Stimulated activated naive CD8-positive, alpha-beta T cell treated with anti-CD3 and anti-CD28 coated beads, Interleukin-15, amount 100 ng/mL, for 72 hours (primary cell): ENCODE results near the gene PDZD8.

Source experiments
- ATAC-seq: fragments of 150-1000 bp; cut with Tn5 transposase; 2 replicates; pipeline ENCODE4 v1.10.0; 2021; ENCODE audit warnings: mild to moderate bottlenecking, moderate library complexity
- DNase-seq, 2 donors: peaks; one replicate each; pipeline ENCODE4 v3.0.0; 2021 to 2022
- H3K27ac Mint-ChIP-seq, 2 donors: one replicate each; pipeline ENCODE4 v1.8.0; 2022; ENCODE audit warnings: mild to moderate bottlenecking in 2 of 2, mixed read lengths in 2 of 2, moderate library complexity in 2 of 2
- H3K27me3 Mint-ChIP-seq: one replicate; pipeline ENCODE4 v1.8.0; 2022; ENCODE audit warnings: mixed read lengths
- H3K4me1 Mint-ChIP-seq: one replicate; pipeline ENCODE4 v1.8.0; 2022; ENCODE audit warnings: mild to moderate bottlenecking, mixed read lengths
- H3K4me3 Mint-ChIP-seq, 2 donors: one replicate each; pipeline ENCODE4 v1.8.0; 2022; ENCODE audit warnings: mild to moderate bottlenecking in 2 of 2, mixed read lengths in 2 of 2, moderate library complexity in 1 of 2
- H3K9me3 Mint-ChIP-seq, 2 donors: one replicate each; pipeline ENCODE4 v1.8.0; 2022; ENCODE audit warnings: mixed read lengths in 2 of 2

Gene PDZD8

GRCh38 chr10:117375360-117376178, at the start of gene PDZD8:
TSS of gene PDZD8 (minus strand) at chr10:117375440. CDS start at chr10:117375227, 213 bp downstream.
- Mint-ChIP-seq H3K27ac (peak within 1 kb of the TSS; percentile 93 to 95), H3K4me1 (peaks cover 28% of the 10 kb centered on the region), H3K9me3 (no peaks in the 10 kb centered on the region), H3K27me3 (peaks cover 33% of the 10 kb centered on the region), H3K4me3 (peak within 1 kb of the TSS; percentile 93 to 97)
- peak; percentile 87 to 88 for DNase-seq
- peak; percentile 90 for ATAC-seq

GRCh38 chr10:117424171-117424570, 48.9 kb upstream of the PDZD8 start:
- no peaks in the 10 kb centered on the region for H3K27me3 Mint-ChIP-seq
- no peak overlapping the region for H3K4me3 Mint-ChIP-seq
- H3K9me3 Mint-ChIP-seq: no peaks in the 10 kb centered on the region
- DNase-seq: no peak
- no peak overlapping the region for H3K27ac Mint-ChIP-seq
- ATAC-seq: no peak
- H3K4me1 Mint-ChIP-seq: no peaks in the 10 kb centered on the region

GRCh38 chr10:117421985-117422384, 46.7 kb upstream of the PDZD8 start:
- no peaks in the 10 kb centered on the region for H3K4me1 Mint-ChIP-seq
- no peaks in the 10 kb centered on the region for H3K9me3 Mint-ChIP-seq
- ATAC-seq (no peak), DNase-seq (no peak)
- H3K4me3 Mint-ChIP-seq: no peak overlapping the region
- H3K27me3 Mint-ChIP-seq: no peaks in the 10 kb centered on the region
- no peak overlapping the region for H3K27ac Mint-ChIP-seq

GRCh38 chr10:117420768-117421167, 45.5 kb upstream of the PDZD8 start:
- Mint-ChIP-seq H3K27me3 (no peaks in the 10 kb centered on the region), H3K4me1 (no peaks in the 10 kb centered on the region), H3K9me3 (no peaks in the 10 kb centered on the region), H3K4me3 (no peak overlapping the region), H3K27ac (no peak overlapping the region)
- no peak for DNase-seq
- ATAC-seq: no peak

- Mint-ChIP-seq H3K9me3 (no peaks in the 10 kb centered on the region), H3K4me1 (no peaks in the 10 kb centered on the region), H3K27ac (no peak overlapping the region), H3K4me3 (no peak overlapping the region), H3K27me3 (no peaks in the 10 kb centered on the region)
- ATAC-seq: no peak
- no peak for DNase-seq
These were observed 44.7 kb upstream of the PDZD8 start for GRCh38 chr10:117419921-117420320.

GRCh38 chr10:117419159-117419558, 43.9 kb upstream of the PDZD8 start:
- Mint-ChIP-seq H3K4me1 (no peaks in the 10 kb centered on the region), H3K27ac (no peak overlapping the region), H3K4me3 (no peak overlapping the region), H3K9me3 (no peaks in the 10 kb centered on the region), H3K27me3 (no peaks in the 10 kb centered on the region)
- no peak for ATAC-seq
- DNase-seq: no peak

GRCh38 chr10:117418121-117418520, 42.9 kb upstream of the PDZD8 start:
- Mint-ChIP-seq H3K4me1 (no peaks in the 10 kb centered on the region), H3K27me3 (peaks cover 4% of the 10 kb centered on the region), H3K4me3 (no peak overlapping the region), H3K9me3 (no peaks in the 10 kb centered on the region), H3K27ac (no peak overlapping the region)
- DNase-seq (no peak), ATAC-seq (no peak)

- H3K4me3 Mint-ChIP-seq: no peak overlapping the region
- H3K9me3 Mint-ChIP-seq: no peaks in the 10 kb centered on the region
- no peak overlapping the region for H3K27ac Mint-ChIP-seq
- DNase-seq (no peak), ATAC-seq (no peak)
- H3K4me1 Mint-ChIP-seq: no peaks in the 10 kb centered on the region
- peaks cover 6% of the 10 kb centered on the region for H3K27me3 Mint-ChIP-seq
These were observed 42.0 kb upstream of the PDZD8 start for GRCh38 chr10:117417196-117417595.

GRCh38 chr10:117413928-117414618, 38.8 kb upstream of the PDZD8 start:
- Mint-ChIP-seq H3K9me3 (no peaks in the 10 kb centered on the region), H3K4me1 (no peaks in the 10 kb centered on the region), H3K27ac (no peak overlapping the region), H3K4me3 (no peak overlapping the region), H3K27me3 (peaks cover 6% of the 10 kb centered on the region)
- DNase-seq (no peak), ATAC-seq (no peak)

GRCh38 chr10:117412469-117413010, 37.3 kb upstream of the PDZD8 start:
- Mint-ChIP-seq H3K9me3 (no peaks in the 10 kb centered on the region), H3K4me1 (no peaks in the 10 kb centered on the region)

GRCh38 chr10:117411479-117412399, 36.5 kb upstream of the PDZD8 start:
- peaks cover 6% of the 10 kb centered on the region for H3K27me3 Mint-ChIP-seq
- H3K4me1 Mint-ChIP-seq: no peaks in the 10 kb centered on the region
- no peak overlapping the region for H3K27ac Mint-ChIP-seq
- ATAC-seq: no peak
- H3K9me3 Mint-ChIP-seq: no peaks in the 10 kb centered on the region
- DNase-seq: no peak
- H3K4me3 Mint-ChIP-seq: no peak overlapping the region

More at GRCh38 chr10:117412469-117413010, 37.3 kb upstream of the PDZD8 start:
- H3K27me3 Mint-ChIP-seq: peaks cover 6% of the 10 kb centered on the region
- H3K27ac Mint-ChIP-seq: no peak overlapping the region
- no peak for ATAC-seq
- no peak for DNase-seq
- no peak overlapping the region for H3K4me3 Mint-ChIP-seq

- Mint-ChIP-seq H3K27ac (no peak overlapping the region), H3K4me1 (no peaks in the 10 kb centered on the region), H3K9me3 (no peaks in the 10 kb centered on the region), H3K4me3 (no peak overlapping the region), H3K27me3 (peaks cover 6% of the 10 kb centered on the region)
- ATAC-seq (no peak), DNase-seq (no peak)
These were observed 35.3 kb upstream of the PDZD8 start for GRCh38 chr10:117410557-117410956.

- Mint-ChIP-seq H3K4me3 (no peak overlapping the region), H3K4me1 (no peaks in the 10 kb centered on the region), H3K27me3 (peaks cover 6% of the 10 kb centered on the region), H3K9me3 (no peaks in the 10 kb centered on the region), H3K27ac (no peak overlapping the region)
- DNase-seq (no peak), ATAC-seq (no peak)
These were observed 34.5 kb upstream of the PDZD8 start for GRCh38 chr10:117409549-117410305.

- no peak for DNase-seq
- Mint-ChIP-seq H3K4me1 (no peaks in the 10 kb centered on the region), H3K27me3 (peaks cover 6% of the 10 kb centered on the region), H3K27ac (no peak overlapping the region), H3K4me3 (no peak overlapping the region), H3K9me3 (no peaks in the 10 kb centered on the region)
- no peak for ATAC-seq
These were observed 33.5 kb upstream of the PDZD8 start for GRCh38 chr10:117408436-117409384.
